Muscle of leg (tissue), 11 donors: ENCODE measurements around the gene SLC17A7. TPM values are rescaled to one million over a fixed set of nuclear protein-coding genes. Genes with fewer than 3 reads are reported as not detected.

Experiments
- DNase-seq: peaks from one replicate; pipeline ENCODE4 v3.0.0; 2013
- H3K27ac ChIP-seq: one replicate; pipeline ENCODE4 v1.5.1; 2013; ENCODE audit warnings: mild to moderate bottlenecking, low read length, control low read depth
- H3K27me3 ChIP-seq: one replicate; pipeline ENCODE4 v1.6.1; 2013; ENCODE audit warnings: low read length; ENCODE audit not compliant: control insufficient read depth, insufficient read depth
- H3K36me3 ChIP-seq: one replicate; pipeline ENCODE4 v1.6.1; 2013; ENCODE audit warnings: low read length; ENCODE audit not compliant: control insufficient read depth, insufficient read depth
- H3K4me1 ChIP-seq: one replicate; pipeline ENCODE4 v1.6.1; 2013; ENCODE audit warnings: low read length; ENCODE audit not compliant: control insufficient read depth, insufficient read depth
- H3K4me3 ChIP-seq: one replicate; pipeline ENCODE4 v1.5.1; 2013; ENCODE audit warnings: low read length, control low read depth
- H3K9me3 ChIP-seq: replicated peaks from 2 replicates; pipeline ENCODE4 v1.6.1; 2013; ENCODE audit warnings: low read depth, low read length; ENCODE audit not compliant: control insufficient read depth
- WGBS: methylation state at CpG from one replicate; pipeline ENCODE4 v1.1.5; 2013; ENCODE audit warnings: missing lambda C conversion rate; ENCODE audit not compliant: insufficient coverage; 5-methylcytosine and 5-hydroxymethylcytosine counted together
- polyA plus RNA-seq, 8 donors: library from polyadenylated mRNA; unstranded; fragments of 120-200 nt; gene quantifications; one replicate each; pipeline versions ENCODE4 v1.2.1 to v1.2.3, GENCODE V29; 2013; ENCODE audit warnings: inconsistent platforms in 1 of 8, low replicate concordance in 1 of 8; ENCODE audit not compliant: insufficient read length in 8 of 8, insufficient read depth in 1 of 8
- total RNA-seq: library from RNA; stranded (reverse); fragments of 120-200 nt; gene quantifications from one replicate; pipeline ENCODE4 v1.2.4, GENCODE V29; 2013

The SLC17A7 gene
- total and polyA plus RNA-seq, 9 donors: 0.53 to 1.7 (median 1.1) TPM

DNA sequence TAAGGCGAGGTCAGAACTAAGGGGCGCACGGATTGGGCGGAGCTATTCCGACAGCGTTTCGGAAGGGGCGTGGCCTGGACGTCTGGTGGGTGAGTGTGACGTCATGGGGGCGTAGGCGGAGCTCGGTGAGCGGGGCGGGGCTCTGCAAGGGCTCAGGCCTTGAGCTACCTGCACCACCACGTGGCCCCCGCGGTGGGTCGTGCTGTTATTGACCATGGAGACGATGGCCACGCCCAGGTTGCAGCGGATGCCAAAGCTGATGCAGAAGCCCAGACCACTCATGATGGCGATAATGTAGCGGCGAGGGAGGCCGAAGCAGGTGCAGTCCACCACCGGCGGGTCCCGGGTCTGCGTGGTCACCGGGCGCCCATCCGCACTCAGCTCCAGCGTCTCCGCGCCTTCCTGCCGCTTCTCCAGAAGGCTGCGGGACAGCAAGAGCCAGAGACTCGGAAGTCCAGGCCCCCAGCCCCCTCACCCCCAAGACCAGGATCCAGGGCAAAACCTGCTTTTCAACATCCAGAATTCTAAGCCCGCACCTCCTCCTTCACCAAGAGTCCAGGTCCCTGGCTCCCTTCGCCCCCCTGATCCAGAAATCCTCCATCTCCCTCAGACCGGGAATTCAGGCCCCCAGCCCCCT, 4.8 kb downstream of the SLC17A7 start:
- peaks cover 15% of the 10 kb centered on the region for H3K4me1 ChIP-seq
- no peak overlapping the region for H3K4me3 ChIP-seq
- no peaks in the 10 kb centered on the region for H3K36me3 ChIP-seq
- H3K27ac ChIP-seq: no peak overlapping the region
- H3K9me3 ChIP-seq: no peaks in the 10 kb centered on the region
- peaks cover 99% of the 10 kb centered on the region for H3K27me3 ChIP-seq
- no peak for DNase-seq
- 11% methylated on average over 40 of the region's 42 CpGs for WGBS

DNA sequence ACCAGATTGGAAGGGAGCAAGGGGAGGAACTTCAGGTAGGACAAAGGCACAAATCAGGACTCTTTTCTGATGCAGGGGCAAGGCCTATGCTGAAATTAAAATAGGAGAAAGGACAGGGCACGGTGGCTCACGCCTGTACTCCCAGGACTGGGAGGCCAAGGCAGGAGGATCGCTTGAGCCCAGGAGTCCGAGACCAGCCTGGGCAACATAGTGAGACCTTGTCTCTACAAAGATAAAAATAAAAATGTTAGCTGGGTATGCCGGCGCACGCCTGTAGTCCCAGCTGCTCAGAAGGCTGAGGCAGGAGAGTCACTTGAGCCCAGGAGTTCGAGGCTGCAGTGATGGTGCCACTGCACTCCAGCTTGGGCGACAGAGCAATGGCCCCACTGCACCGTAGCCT, 5.7 kb downstream of the SLC17A7 start:
- DNase-seq: no peak
- Histone ChIP-seq H3K9me3 (no peaks in the 10 kb centered on the region), H3K27ac (no peak overlapping the region), H3K4me1 (peaks cover 9% of the 10 kb centered on the region), H3K36me3 (no peaks in the 10 kb centered on the region), H3K4me3 (no peak overlapping the region), H3K27me3 (peaks cover 100% of the 10 kb centered on the region)
- WGBS: 92% methylated on average over 10 of the region's 10 CpGs

DNA sequence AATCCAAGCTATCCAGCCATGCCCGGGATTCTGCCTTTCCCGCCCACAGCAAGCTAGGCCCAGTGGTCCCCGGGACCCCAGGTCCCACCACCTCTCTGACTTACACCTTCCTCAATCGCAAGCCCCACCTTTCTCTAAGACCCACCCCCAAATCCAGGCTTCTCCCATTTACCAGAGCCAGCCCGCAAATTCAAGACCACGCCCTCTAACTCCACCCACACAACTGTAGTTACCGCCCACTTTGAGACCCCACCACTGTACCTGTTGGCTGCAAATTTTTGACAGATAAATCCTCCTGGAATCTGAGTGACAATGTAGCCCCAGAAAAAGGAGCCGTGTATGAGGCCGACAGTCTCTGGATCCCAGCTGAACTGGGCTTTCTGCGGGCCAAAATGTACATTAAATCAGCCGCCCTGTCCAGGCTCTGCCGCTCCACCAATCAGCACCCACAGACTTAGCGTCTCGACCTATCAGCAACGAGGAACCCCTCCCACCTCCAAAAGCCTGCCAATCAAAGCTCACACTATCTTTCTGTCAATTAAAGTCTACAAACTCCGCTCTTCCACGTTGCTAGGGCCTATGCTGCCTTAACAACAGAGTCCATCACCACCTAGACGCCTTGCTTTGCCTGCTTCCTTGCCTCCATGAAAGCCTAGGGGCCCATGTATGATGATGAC, 6.3 kb downstream of the SLC17A7 start:
- Histone ChIP-seq H3K9me3 (no peaks in the 10 kb centered on the region), H3K4me1 (peaks cover 8% of the 10 kb centered on the region), H3K27me3 (peaks cover 100% of the 10 kb centered on the region), H3K36me3 (no peaks in the 10 kb centered on the region), H3K27ac (no peak overlapping the region), H3K4me3 (no peak overlapping the region)
- DNase-seq: no peak
- WGBS: 91% methylated on average over 15 of the region's 18 CpGs

DNA sequence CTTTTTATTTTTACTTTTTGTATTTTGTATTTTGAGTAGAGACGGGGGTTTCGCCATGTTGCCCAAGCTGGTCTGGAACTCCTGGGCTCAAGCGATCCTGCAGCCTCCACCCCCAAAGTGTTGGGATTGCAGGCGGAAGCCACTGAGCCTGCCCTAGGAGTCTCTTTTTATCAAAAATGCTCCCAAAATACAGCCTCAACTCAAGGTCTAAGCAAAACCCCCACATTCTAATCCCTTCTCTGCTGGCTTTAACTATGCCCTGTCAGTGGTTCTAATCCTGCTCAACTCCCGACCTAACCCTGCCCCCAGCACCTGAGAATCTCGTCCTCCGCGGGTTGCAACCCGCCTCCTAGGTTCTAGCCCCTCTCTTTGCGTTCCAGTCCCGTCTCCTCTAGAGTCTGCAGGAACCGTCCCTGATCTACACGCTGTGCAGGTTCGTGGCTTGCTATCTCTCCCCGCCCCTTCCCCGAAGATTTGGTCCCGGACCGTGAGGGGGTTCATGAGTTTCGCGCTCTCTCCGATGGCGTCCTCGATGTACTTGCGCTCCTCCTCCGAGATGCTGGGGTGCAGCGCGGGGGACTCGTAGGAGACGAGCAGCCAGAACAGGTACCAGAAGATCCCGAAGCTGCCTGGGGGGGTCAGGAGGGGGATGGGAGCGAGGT, 8.0 kb downstream of the SLC17A7 start:
- DNase-seq: no peak
- peaks cover 100% of the 10 kb centered on the region for H3K27me3 ChIP-seq
- H3K4me3 ChIP-seq: no peak overlapping the region
- WGBS: 15% methylated on average over 23 of the region's 31 CpGs
- no peaks in the 10 kb centered on the region for H3K9me3 ChIP-seq
- peaks cover 9% of the 10 kb centered on the region for H3K4me1 ChIP-seq
- no peak overlapping the region for H3K27ac ChIP-seq
- H3K36me3 ChIP-seq: no peaks in the 10 kb centered on the region

DNA sequence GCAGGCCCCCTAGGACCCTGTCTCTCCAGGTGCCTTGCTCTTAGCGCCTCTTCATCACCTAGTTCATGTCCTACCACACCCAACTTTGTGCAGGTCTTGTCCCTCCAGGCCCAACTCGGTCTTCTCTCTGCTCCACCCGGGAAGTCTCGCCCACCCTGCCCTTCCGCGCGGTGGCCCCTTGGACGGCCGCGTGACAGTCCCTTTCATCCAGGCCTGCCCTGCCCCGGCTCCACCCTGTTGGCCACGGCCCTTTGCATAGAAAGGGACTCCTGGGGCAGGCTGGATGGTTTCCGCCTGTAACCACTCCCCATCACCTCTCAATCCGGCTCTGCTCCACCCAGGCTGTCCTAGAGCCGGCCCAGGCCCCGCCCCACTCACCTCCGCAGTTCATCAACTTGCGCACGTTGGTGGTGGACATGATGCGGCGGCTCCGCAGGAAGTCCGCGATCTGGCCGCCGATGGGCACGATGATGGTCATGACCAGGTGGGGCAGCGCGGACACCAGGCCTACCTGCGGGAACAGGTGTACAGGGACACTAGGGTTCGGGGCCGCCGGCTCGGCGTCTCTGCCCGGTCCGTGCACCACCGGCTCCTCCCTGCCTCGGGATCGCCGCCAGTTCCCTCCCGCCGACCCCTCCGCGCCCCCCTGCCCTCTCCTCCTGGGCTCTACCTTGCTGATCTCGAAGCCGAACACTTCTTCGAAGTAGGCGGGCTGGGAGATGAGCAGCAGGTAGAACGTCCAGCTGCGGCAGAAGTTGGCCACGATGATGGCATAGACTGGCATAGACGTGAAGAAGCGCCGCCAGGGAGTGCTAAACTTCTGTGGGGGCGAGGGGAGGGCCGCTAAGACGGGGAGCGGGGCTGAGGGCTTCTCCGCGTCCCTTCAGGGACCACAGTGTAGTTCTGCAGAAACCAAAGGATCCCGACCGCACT, 8.9 kb downstream of the SLC17A7 start:
- no peaks in the 10 kb centered on the region for H3K9me3 ChIP-seq
- 6% methylated on average over 59 of the region's 63 CpGs for WGBS
- H3K4me1 ChIP-seq: peaks cover 14% of the 10 kb centered on the region
- peaks cover 100% of the 10 kb centered on the region for H3K27me3 ChIP-seq
- H3K36me3 ChIP-seq: no peaks in the 10 kb centered on the region
- DNase-seq: no peak
- H3K27ac ChIP-seq: no peak overlapping the region
- H3K4me3 ChIP-seq: no peak overlapping the region

DNA sequence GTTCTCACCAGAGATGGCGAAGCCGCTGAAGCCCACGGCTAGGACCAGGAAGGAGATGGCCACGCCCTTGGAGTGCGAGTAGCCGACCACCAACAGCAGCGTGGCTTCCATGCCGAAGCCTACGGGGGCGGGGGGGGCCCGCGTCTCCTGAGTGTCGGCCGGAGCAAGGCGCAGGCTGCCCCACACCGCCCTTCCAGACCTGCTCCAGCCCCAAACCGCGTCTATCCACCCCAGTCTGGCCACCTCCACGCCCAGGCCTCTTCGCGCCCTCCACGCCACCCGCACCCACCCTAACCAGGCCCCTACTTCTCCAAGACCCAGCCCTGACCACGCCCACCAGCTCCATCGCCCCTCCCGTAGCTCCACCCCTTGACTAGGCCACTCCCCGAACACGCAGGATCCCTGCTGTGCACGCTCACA, 10.0 kb downstream of the SLC17A7 start:
- no peaks in the 10 kb centered on the region for H3K9me3 ChIP-seq
- no peak overlapping the region for H3K4me3 ChIP-seq
- H3K4me1 ChIP-seq: peaks cover 8% of the 10 kb centered on the region
- 35% methylated on average over 25 of the region's 29 CpGs for WGBS
- no peak overlapping the region for H3K27ac ChIP-seq
- no peak for DNase-seq
- no peaks in the 10 kb centered on the region for H3K36me3 ChIP-seq
- H3K27me3 ChIP-seq: peaks cover 100% of the 10 kb centered on the region

DNA sequence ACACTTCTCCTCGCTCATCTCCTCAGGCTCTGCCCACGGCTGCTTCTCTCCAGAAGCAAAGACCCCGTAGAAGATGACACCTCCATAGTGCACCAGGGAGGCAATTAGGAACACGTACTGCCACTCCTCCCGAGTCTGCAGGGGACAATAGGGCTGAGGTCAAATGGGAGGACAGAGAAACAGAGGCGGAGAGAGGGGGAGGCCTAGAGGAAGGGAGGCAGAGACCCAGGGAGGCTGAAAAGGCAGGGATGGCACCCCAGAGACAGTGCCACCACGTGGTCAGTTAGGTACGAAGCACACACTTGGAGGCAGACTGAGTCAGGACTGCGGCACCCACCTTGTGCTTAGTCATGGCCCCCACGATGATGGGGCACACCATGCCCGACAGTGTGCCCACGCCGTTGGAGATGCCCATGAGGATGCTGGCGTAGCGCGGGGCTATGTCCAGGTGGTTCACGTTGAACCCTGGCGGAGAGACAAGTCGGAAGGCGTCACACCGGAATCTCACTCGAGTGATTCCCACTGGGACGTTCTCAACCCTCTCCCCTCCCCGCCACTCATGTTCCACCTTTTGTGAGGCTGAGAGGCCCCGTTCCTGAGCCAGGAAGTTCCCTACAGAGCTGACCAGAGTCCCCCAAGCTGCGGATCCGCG, 10.5 kb downstream of the SLC17A7 start:
- Histone ChIP-seq H3K27ac (no peak overlapping the region), H3K36me3 (no peaks in the 10 kb centered on the region), H3K4me1 (peaks cover 10% of the 10 kb centered on the region), H3K27me3 (peaks cover 100% of the 10 kb centered on the region), H3K4me3 (no peak overlapping the region), H3K9me3 (no peaks in the 10 kb centered on the region)
- DNase-seq: no peak
- WGBS: 56% methylated on average over 24 of the region's 28 CpGs

DNA sequence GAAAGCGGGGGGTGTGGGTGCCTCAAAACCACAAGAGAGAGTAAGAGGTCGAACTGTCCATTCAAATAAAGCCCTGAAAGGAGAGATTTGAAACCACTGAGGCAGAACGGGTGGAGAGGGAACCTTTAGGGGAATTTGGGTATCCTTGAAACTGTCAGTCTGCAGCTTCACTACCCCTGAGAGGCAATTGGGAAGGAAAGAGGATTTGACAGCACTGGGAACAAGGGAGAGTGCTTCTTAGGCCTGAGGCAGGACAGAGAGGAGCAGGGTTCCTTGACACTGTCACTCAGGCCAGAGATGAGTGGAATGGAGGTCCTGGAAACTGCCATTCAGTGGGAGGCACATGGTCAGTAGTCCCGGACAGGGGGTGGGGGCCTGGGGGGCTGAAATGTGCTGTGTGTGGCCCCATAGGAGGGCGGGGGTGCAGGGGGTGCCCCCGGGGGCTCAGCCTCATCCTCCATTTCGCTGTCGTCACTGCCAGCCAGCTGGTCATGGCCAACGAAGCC, 11.1 kb downstream of the SLC17A7 start:
- no peak overlapping the region for H3K4me3 ChIP-seq
- H3K9me3 ChIP-seq: no peaks in the 10 kb centered on the region
- no peak overlapping the region for H3K27ac ChIP-seq
- DNase-seq: no peak
- WGBS: 74% methylated on average over 3 of the region's 9 CpGs
- peaks cover 100% of the 10 kb centered on the region for H3K27me3 ChIP-seq
- H3K4me1 ChIP-seq: peaks cover 10% of the 10 kb centered on the region
- H3K36me3 ChIP-seq: no peaks in the 10 kb centered on the region

DNA sequence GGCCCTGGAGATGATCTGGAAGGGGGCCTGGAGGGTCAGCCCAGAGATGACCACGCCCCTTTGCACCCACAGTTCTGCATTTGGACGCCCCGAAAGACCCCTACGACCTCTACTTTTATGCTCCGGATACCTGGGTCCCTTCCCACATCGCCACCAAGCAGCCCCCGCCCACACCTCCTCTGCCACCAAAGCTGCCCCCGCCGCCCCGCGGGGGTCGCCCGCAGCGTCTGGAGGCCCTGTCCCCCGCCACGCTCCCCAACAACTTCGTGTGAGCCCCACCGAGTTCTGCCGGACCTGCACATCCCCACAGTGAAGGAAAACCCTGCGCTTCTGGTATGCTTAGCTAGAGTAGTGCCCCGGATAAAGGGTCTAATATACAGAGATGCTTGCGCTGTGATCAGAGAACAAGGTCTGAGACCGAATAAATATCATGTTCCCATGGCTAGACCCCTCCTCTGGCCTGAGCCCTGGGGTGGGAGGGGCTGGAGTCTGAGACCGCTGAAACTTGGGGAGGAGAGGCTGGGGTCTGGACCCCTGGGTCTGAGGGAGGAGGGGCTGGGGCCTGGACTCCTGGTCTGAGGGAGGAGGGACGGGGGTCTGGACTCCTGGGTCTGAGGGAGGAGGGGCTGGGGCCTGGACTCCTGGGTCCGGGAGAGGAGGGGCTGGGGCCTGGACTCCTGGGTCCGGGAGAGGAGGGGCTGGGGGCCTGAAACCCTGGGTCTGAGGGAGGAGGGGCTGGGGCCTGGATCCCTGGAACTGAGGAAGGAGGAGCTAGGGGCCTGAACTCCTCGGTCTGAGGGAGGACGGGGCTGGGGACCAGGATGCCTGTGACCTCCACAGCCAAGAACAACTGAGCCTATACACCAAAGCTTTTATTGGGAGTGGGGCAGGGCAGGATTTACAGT, 12.5 kb downstream of the SLC17A7 start:
- no peaks in the 10 kb centered on the region for H3K9me3 ChIP-seq
- peaks cover 10% of the 10 kb centered on the region for H3K4me1 ChIP-seq
- H3K27me3 ChIP-seq: peaks cover 100% of the 10 kb centered on the region
- H3K36me3 ChIP-seq: no peaks in the 10 kb centered on the region
- H3K4me3 ChIP-seq: no peak overlapping the region
- no peak for DNase-seq
- no peak overlapping the region for H3K27ac ChIP-seq
- 6% methylated on average over 23 of the region's 29 CpGs for WGBS
